GM23338 (cell line): ENCODE measurements around the gene ZSWIM5. TPM values are rescaled to one million over a fixed set of nuclear protein-coding genes. Genes with fewer than 3 reads are reported as not detected.

Experiments
- ATAC-seq: fragments of 200-7000 bp; cut with Tn5 transposase; 3 replicates; pipeline ENCODE4 v1.9.1; 2020
- DNase-seq: peaks from one replicate; pipeline ENCODE4 v3.0.0-alpha.2; 2015; ENCODE audit warnings: low spot score
- H2AFZ ChIP-seq: fragments of 200-600 bp; sonication (generic); 2 replicates; pipeline ENCODE4 v1.8.0; 2016; ENCODE audit warnings: antibody characterized with exemption, mild to moderate bottlenecking, moderate library complexity
- H3F3A ChIP-seq: fragments of 200-600 bp; sonication (generic); replicated peaks from 2 replicates; pipeline ENCODE4 v1.8.0; 2017; ENCODE audit warnings: antibody characterized with exemption, mixed run types, low read depth
- H3K27ac ChIP-seq: fragments of 200-600 bp; sonication (generic); 2 replicates; pipeline ENCODE4 v1.6.1; 2016; ENCODE audit warnings: low read depth
- H3K27me3 ChIP-seq: fragments of 200-600 bp; sonication (generic); 2 replicates; pipeline ENCODE4 v1.8.0; 2016; ENCODE audit warnings: mild to moderate bottlenecking, mixed run types, moderate library complexity; ENCODE audit not compliant: insufficient read depth
- H3K36me3 ChIP-seq: fragments of 200-600 bp; sonication (generic); 2 replicates; pipeline ENCODE4 v1.8.0; 2016; ENCODE audit warnings: mild to moderate bottlenecking; ENCODE audit not compliant: insufficient read depth
- H3K4me1 ChIP-seq: fragments of 200-600 bp; sonication (generic); 2 replicates; pipeline ENCODE4 v1.8.0; 2016; ENCODE audit warnings: mild to moderate bottlenecking, moderate library complexity; ENCODE audit not compliant: insufficient read depth
- H3K4me2 ChIP-seq: fragments of 200-600 bp; sonication (generic); 2 replicates; pipeline ENCODE4 v1.7.1; 2017; ENCODE audit warnings: mixed run types
- H3K4me3 ChIP-seq: fragments of 200-600 bp; sonication (generic); 2 replicates; pipeline ENCODE4 v1.6.1; 2016; ENCODE audit warnings: mixed run types
- H3K79me2 ChIP-seq: fragments of 200-600 bp; sonication (generic); replicated peaks from 2 replicates; pipeline ENCODE4 v1.8.0; 2017; ENCODE audit warnings: mild to moderate bottlenecking; ENCODE audit not compliant: insufficient read depth
- H3K9me2 ChIP-seq: fragments of 200-600 bp; sonication (generic); 2 replicates; pipeline ENCODE4 v1.8.0; 2017; ENCODE audit not compliant: insufficient read depth
- H4K20me1 ChIP-seq: fragments of 200-600 bp; sonication (generic); replicated peaks from 2 replicates; pipeline ENCODE4 v1.8.0; 2017; ENCODE audit warnings: mild to moderate bottlenecking; ENCODE audit not compliant: insufficient read depth
- H3K27ac Mint-ChIP-seq: 2 replicates; pipeline ENCODE4 v1.8.0; 2020; ENCODE audit warnings: inconsistent platforms, mild to moderate bottlenecking, moderate library complexity, mixed read lengths
- H3K27me3 Mint-ChIP-seq: 3 replicates; pipeline ENCODE4 v1.8.0; 2022; ENCODE audit warnings: low read depth, mild to moderate bottlenecking, moderate library complexity, mixed read lengths, inconsistent platforms; ENCODE audit not compliant: insufficient read depth, poor library complexity
- H3K36me3 Mint-ChIP-seq: 3 replicates; pipeline ENCODE4 v1.8.0; 2021; ENCODE audit warnings: low read depth, mild to moderate bottlenecking, inconsistent platforms, moderate library complexity, mixed read lengths
- H3K4me1 Mint-ChIP-seq: 3 replicates; pipeline ENCODE4 v1.8.0; 2020; ENCODE audit warnings: mild to moderate bottlenecking, inconsistent platforms, mixed read lengths
- H3K4me3 Mint-ChIP-seq: 3 replicates; pipeline ENCODE4 v1.8.0; 2021; ENCODE audit warnings: moderate library complexity, mild to moderate bottlenecking, inconsistent platforms, mixed read lengths
- H3K9me3 Mint-ChIP-seq: 3 replicates; pipeline ENCODE4 v1.8.0; 2020; ENCODE audit warnings: moderate library complexity, mild to moderate bottlenecking, inconsistent platforms, mixed read lengths
- CREB1 ChIP-seq: fragments of 250-450 bp; sonication (Bioruptor Pico); IDR thresholded peaks from 2 replicates; pipeline ENCODE4 v1.5.0; 2020; ENCODE audit warnings: low read depth, mild to moderate bottlenecking, moderate library complexity
- CTCF ChIP-seq, 2 experiments: fragments of 200-600 bp in 1 of 2; sonication (generic) in 1 of 2; conservative IDR thresholded peaks; 2 replicates each; pipeline versions ENCODE4 v1.5.1 to v1.6.1; 2016 to 2017; ENCODE audit warnings: antibody characterized with exemption in 2 of 2, low read depth in 2 of 2, mild to moderate bottlenecking in 2 of 2, moderate library complexity in 1 of 2
- ETS1 ChIP-seq: IDR thresholded peaks from 2 replicates; pipeline ENCODE4 v1.6.1; 2016; ENCODE audit warnings: antibody characterized with exemption
- EZH2 ChIP-seq: fragments of 200-600 bp; sonication (generic); IDR thresholded peaks from one replicate; pipeline ENCODE4 v1.8.0; 2017; ENCODE audit warnings: antibody characterized with exemption, mild to moderate bottlenecking, low read depth; ENCODE audit not compliant: unreplicated experiment
- EZH2phosphoT487 ChIP-seq: fragments of 200-600 bp; sonication (generic); IDR thresholded peaks from one replicate; pipeline ENCODE4 v1.8.1; 2018; ENCODE audit warnings: antibody characterized with exemption; ENCODE audit not compliant: unreplicated experiment
- JUNB ChIP-seq: IDR thresholded peaks from one replicate; pipeline ENCODE4 v1.6.1; 2016; ENCODE audit warnings: antibody characterized with exemption; ENCODE audit not compliant: unreplicated experiment
- NANOG ChIP-seq: IDR thresholded peaks from 2 replicates; pipeline ENCODE4 v1.6.1; 2016; ENCODE audit warnings: antibody characterized with exemption, borderline replicate concordance
- POLR2AphosphoS5 ChIP-seq: IDR thresholded peaks from 2 replicates; pipeline ENCODE4 v1.6.1; 2016; ENCODE audit warnings: antibody characterized with exemption, low read depth
- REST ChIP-seq: IDR thresholded peaks from one replicate; pipeline ENCODE4 v1.6.1; 2018; ENCODE audit warnings: antibody characterized with exemption; ENCODE audit not compliant: unreplicated experiment
- STAT1 ChIP-seq: IDR thresholded peaks from one replicate; pipeline ENCODE4 v1.6.1; 2016; ENCODE audit warnings: antibody characterized with exemption; ENCODE audit not compliant: unreplicated experiment
- ZNF114 ChIP-seq: fragments of 250-450 bp; sonication (Bioruptor Pico); IDR thresholded peaks from 2 replicates; pipeline ENCODE4 v1.5.0; 2020; ENCODE audit warnings: mild to moderate bottlenecking, moderate library complexity
- ZNF331 ChIP-seq: fragments of 250-450 bp; sonication (Bioruptor Pico); IDR thresholded peaks from 2 replicates; pipeline ENCODE4 v1.5.0; 2020; ENCODE audit warnings: low read depth, mild to moderate bottlenecking, moderate library complexity
- ZNF462 ChIP-seq: fragments of 250-450 bp; sonication (Bioruptor Pico); IDR thresholded peaks from 2 replicates; pipeline ENCODE4 v1.5.0; 2020; ENCODE audit warnings: mild to moderate bottlenecking, moderate library complexity
- polyA plus RNA-seq: library from polyadenylated mRNA; unstranded; fragments of >200 nt; fragmentation: Nextera tagmentation; extraction: Ambion mirVana; gene quantifications from 2 replicates; pipeline ENCODE4 v1.2.1, GENCODE V29; 2016
- total RNA-seq: library from RNA; depleted of rRNA; stranded (reverse); fragments of >200 nt; shearing (Covaris generic); gene quantifications from 2 replicates; pipeline ENCODE4 v1.2.3, GENCODE V29; 2014

Gene ZSWIM5
- total and polyA plus RNA-seq, 2 experiments from 2014 or later: 0.65 to 3.6 TPM

GRCh38 chr1:45155957-45156356, 50.4 kb downstream of the ZSWIM5 start:
- H2AFZ ChIP-seq: no peak overlapping the region
- TF ChIP-seq ZNF462 (CRISPR knock-in tag): no peak
- no peak for TF ChIP-seq EZH2phosphoT487
- no peak for TF ChIP-seq EZH2
- no peak for TF ChIP-seq ETS1
- no peak for TF ChIP-seq POLR2AphosphoS5
- no peak for TF ChIP-seq CTCF (conservative IDR thresholded peaks at IDR 0.05; ENCODE audit: low read depth in 2 of 2)
- TF ChIP-seq STAT1: no peak
- TF ChIP-seq ZNF331: no peak
- no peak for TF ChIP-seq NANOG
- TF ChIP-seq CREB1 (CRISPR knock-in tag): no peak
- no peak for TF ChIP-seq REST
- no peak for TF ChIP-seq ZNF114 (CRISPR knock-in tag)
- TF ChIP-seq JUNB: no peak
- Mint-ChIP-seq H3K27ac (no peak overlapping the region), H3K9me3 (no peaks in the 10 kb centered on the region), H3K27me3 (no peaks in the 10 kb centered on the region), H3K4me3 (no peak overlapping the region), H3K36me3 (no peaks in the 10 kb centered on the region), H3K4me1 (no peaks in the 10 kb centered on the region)
- H3K9me2 ChIP-seq: no peaks in the 10 kb centered on the region
- H3K4me3 ChIP-seq: no peak overlapping the region
- no peaks in the 10 kb centered on the region for H3F3A ChIP-seq
- no peak overlapping the region for H3K27ac ChIP-seq
- no peaks in the 10 kb centered on the region for H3K79me2 ChIP-seq
- no peaks in the 10 kb centered on the region for H4K20me1 ChIP-seq
- H3K36me3 ChIP-seq: no peaks in the 10 kb centered on the region
- ATAC-seq (no peak), DNase-seq (no peak)
- H3K4me2 ChIP-seq: no peak overlapping the region
- no peaks in the 10 kb centered on the region for H3K4me1 ChIP-seq
- H3K27me3 ChIP-seq: no peaks in the 10 kb centered on the region
